GM19468 (cell line): ENCODE data around the gene HEMGN.

Experiments used
- ATAC-seq: cut with Tn5 transposase; IDR thresholded peaks from one replicate; pipeline ENCODE4 v1.9.1; 2021; ENCODE audit warnings: mild to moderate bottlenecking, moderate library complexity, moderate number of reproducible peaks; ENCODE audit not compliant: unreplicated experiment; ENCODE audit errors: extremely low read depth

HEMGN gene

GRCh38 chr9:97904725-97905124 is 33.2 kb downstream of the HEMGN start:
- no peak for ATAC-seq

- no peak for ATAC-seq
Measured at GRCh38 chr9:97903177-97903576, 34.8 kb downstream of the HEMGN start.

- ATAC-seq, result no peak
Measured at GRCh38 chr9:97900738-97901565, 37.0 kb downstream of the HEMGN start.

- ATAC-seq, result no peak
Measured at GRCh38 chr9:97900103-97900737, 37.8 kb downstream of the HEMGN start.

- no peak for ATAC-seq
Measured at GRCh38 chr9:97895695-97896332, 42.2 kb downstream of the HEMGN start.

GRCh38 chr9:97895211-97895610 is 42.8 kb downstream of the HEMGN start:
- ATAC-seq, result no peak

- ATAC-seq, result no peak
Measured at GRCh38 chr9:97892421-97892820, 45.6 kb downstream of the HEMGN start.

- no peak for ATAC-seq
Measured at GRCh38 chr9:97891736-97892135, 46.2 kb downstream of the HEMGN start.

GRCh38 chr9:97889941-97890887 is 47.8 kb downstream of the HEMGN start:
- ATAC-seq, result no peak

- no peak for ATAC-seq
Measured at GRCh38 chr9:97880336-97880735, 57.6 kb downstream of the HEMGN start.
